K562 treated with DMSO at 1 percent for 12 hours (cell line): Measurements from ENCODE around the gene COL8A1. TPM values are rescaled to one million over a fixed set of nuclear protein-coding genes. Genes with fewer than 3 reads are reported as not detected.

Source experiments
- total RNA-seq: library from RNA; unstranded; fragments of 300-600 nt; gene quantifications from 2 replicates; pipeline ENCODE4 v1.2.3, GENCODE V29; 2022; ENCODE audit not compliant: insufficient read depth

Gene COL8A1
- total RNA-seq, result not detected in 2 replicates

GRCh38 chr3:99638167-99638948 is at the start of gene COL8A1:
COL8A1 (plus strand) TSS chr3:99638594; CDS start chr3:99790683, 152,089 bp downstream.

GRCh38 chr3:99817437-99818240 is 179.2 kb downstream of the COL8A1 start, which contains the start of gene CMSS1:
CMSS1 (plus strand) TSS chr3:99817862.

Other genes with a start within 250 kb of the COL8A1 start
- gene CMSS1, start 179.3 kb downstream of the COL8A1 start, total RNA-seq, result 26.4 and 28.5 TPM in 2 replicates